Nucleus accumbens (tissue), 56 donors: ENCODE measurements around the gene OSBPL8.
"Not testable (repeated sequence)": the region's sequence is repeated elsewhere in the genome, so short reads cannot be mapped to it uniquely, and the experiment has no call there.

Source experiments
- DNase-seq, 56 donors: peaks; one replicate each; lab custom pipeline; 2025; lab: John Stamatoyannopoulos, UW

Gene OSBPL8

GRCh38 chr12:76424941-76425340 lies 134.6 kb downstream of the OSBPL8 start:
- DNase-seq, result no peak

- DNase-seq, result peak in 1 of 56 donors; percentile 4
These were observed 136.8 kb downstream of the OSBPL8 start for GRCh38 chr12:76422543-76423438.

GRCh38 chr12:76422154-76422542 lies 137.4 kb downstream of the OSBPL8 start:
- no peak for DNase-seq

- no peak for DNase-seq
These were observed 138.5 kb downstream of the OSBPL8 start for GRCh38 chr12:76421046-76421445.

- DNase-seq, result no peak
These were observed 139.3 kb downstream of the OSBPL8 start for GRCh38 chr12:76420222-76420621.

- DNase-seq, result no peak
These were observed 142.5 kb downstream of the OSBPL8 start for GRCh38 chr12:76417116-76417515.

GRCh38 chr12:76413121-76413520 lies 146.4 kb downstream of the OSBPL8 start:
- no peak for DNase-seq

- DNase-seq, result no peak
These were observed 148.8 kb downstream of the OSBPL8 start for GRCh38 chr12:76410781-76411180.

GRCh38 chr12:76410371-76410770 lies 149.2 kb downstream of the OSBPL8 start:
- no peak for DNase-seq

GRCh38 chr12:76409074-76409473 lies 150.5 kb downstream of the OSBPL8 start:
- DNase-seq, result no peak

GRCh38 chr12:76407710-76408109 lies 151.9 kb downstream of the OSBPL8 start:
- DNase-seq, result no peak

GRCh38 chr12:76402259-76402658 lies 157.3 kb downstream of the OSBPL8 start:
- DNase-seq, result no peak

GRCh38 chr12:76400136-76400535 lies 159.4 kb downstream of the OSBPL8 start:
- no peak for DNase-seq

GRCh38 chr12:76399040-76399439 lies 160.5 kb downstream of the OSBPL8 start:
- no peak for DNase-seq

- DNase-seq, result no peak
These were observed 161.5 kb downstream of the OSBPL8 start for GRCh38 chr12:76398106-76398505.

GRCh38 chr12:76391461-76391860 lies 168.1 kb downstream of the OSBPL8 start:
- no peak for DNase-seq

- DNase-seq, result no peak
These were observed 172.0 kb downstream of the OSBPL8 start for GRCh38 chr12:76387614-76388013.

GRCh38 chr12:76384560-76384959 lies 175.0 kb downstream of the OSBPL8 start:
- DNase-seq, result no peak

- DNase-seq, result no peak
These were observed 175.6 kb downstream of the OSBPL8 start for GRCh38 chr12:76383988-76384387.

- no peak for DNase-seq
These were observed 180.3 kb downstream of the OSBPL8 start for GRCh38 chr12:76379261-76379660.

- DNase-seq, result not testable (repeated sequence)
These were observed 182.7 kb downstream of the OSBPL8 start for GRCh38 chr12:76376876-76377275.

- no peak for DNase-seq
These were observed 183.6 kb downstream of the OSBPL8 start for GRCh38 chr12:76375939-76376338.
